H1 (cell line): Measurements from ENCODE around the gene SLAMF1. TPM values are rescaled to one million over a fixed set of nuclear protein-coding genes. Genes with fewer than 3 reads are reported as not detected.

Source experiments
- CTCF ChIA-PET: fragments of 300-600 bp; sonication (Branson Sonifier 250); formaldehyde crosslinking; loops from one replicate; lab custom pipeline; 2021; ENCODE audit not compliant: partially characterized antibody; lab: Charles Lee
- POLR2A ChIA-PET: fragments of 300-600 bp; sonication (Branson Sonifier 250); formaldehyde crosslinking; loops from one replicate; lab custom pipeline; 2021; ENCODE audit warnings: inconsistent platforms; ENCODE audit not compliant: partially characterized antibody; lab: Charles Lee
- DNase-seq, 2 experiments: peaks; one replicate each; pipeline versions ENCODE4 v3.0.0 to v3.0.0-alpha.2; 2010 to 2022; ENCODE audit warnings: low spot score in 2 of 2, low read depth in 1 of 2, mixed read lengths in 1 of 2
- FAIRE-seq: peaks from 2 replicates; lab custom pipeline; 2011; peaks lifted over from hg19 to GRCh38; lab: Jason Lieb, UNC
- H2AFZ ChIP-seq: 2 replicates; pipeline ENCODE4 v1.8.1; 2012; ENCODE audit warnings: low read length, inconsistent platforms
- H2AK5ac ChIP-seq: 2 replicates; pipeline ENCODE4 v1.6.1; 2013; ENCODE audit warnings: low read depth, low read length
- H2BK120ac ChIP-seq: replicated peaks from 2 replicates; pipeline ENCODE3; 2013; ENCODE audit warnings: low read depth, low read length, inconsistent platforms
- H2BK12ac ChIP-seq: 2 replicates; pipeline ENCODE4 v1.6.1; 2013; ENCODE audit warnings: low read depth, low read length
- H2BK15ac ChIP-seq: 2 replicates; pipeline ENCODE4 v1.6.1; 2013; ENCODE audit warnings: low read length
- H2BK20ac ChIP-seq: 2 replicates; pipeline ENCODE4 v1.6.1; 2013; ENCODE audit warnings: low read length
- H2BK5ac ChIP-seq: 2 replicates; pipeline ENCODE4 v1.6.1; 2013; ENCODE audit warnings: low read depth, low read length
- H3K14ac ChIP-seq: 2 replicates; pipeline ENCODE4 v1.6.1; 2013; ENCODE audit warnings: inconsistent platforms; ENCODE audit not compliant: insufficient read length
- H3K18ac ChIP-seq: 2 replicates; pipeline ENCODE4 v1.6.1; 2013; ENCODE audit warnings: low read length; ENCODE audit errors: extremely low read depth
- H3K23ac ChIP-seq: 2 replicates; pipeline ENCODE4 v1.6.1; 2013; ENCODE audit warnings: inconsistent platforms; ENCODE audit not compliant: insufficient read length
- H3K23me2 ChIP-seq: 2 replicates; pipeline ENCODE4 v1.6.1; 2013; ENCODE audit warnings: low read depth, low read length
- H3K27ac ChIP-seq: 2 replicates; pipeline ENCODE4 v1.6.1; 2011; ENCODE audit warnings: low read depth, low read length, inconsistent platforms
- H3K27me3 ChIP-seq, 4 experiments: replicated peaks in 1 of 4; 1 replicate in 1 of 4; 2 replicates in 3 of 4; pipeline versions ENCODE4 v1.6.1 to v1.8.1; 2011 to 2013; ENCODE audit warnings: low read length in 3 of 4, mild to moderate bottlenecking in 3 of 4, inconsistent platforms in 2 of 4, mixed read lengths in 2 of 4, moderate library complexity in 1 of 4; ENCODE audit not compliant: control insufficient read depth in 3 of 4, insufficient read depth in 3 of 4; ENCODE audit errors: extremely low read depth in 1 of 4
- H3K36me3 ChIP-seq, 4 experiments: 2 replicates each; pipeline versions ENCODE4 v1.6.1 to v1.8.1; 2011 to 2013; ENCODE audit warnings: mild to moderate bottlenecking in 4 of 4, low read length in 3 of 4, moderate library complexity in 2 of 4, control low read depth in 1 of 4, inconsistent platforms in 1 of 4; ENCODE audit not compliant: insufficient read depth in 4 of 4, control insufficient read depth in 2 of 4
- H3K4ac ChIP-seq: replicated peaks from 2 replicates; pipeline ENCODE3; 2013; ENCODE audit warnings: low read length, low read depth, mixed read lengths, inconsistent platforms; ENCODE audit not compliant: insufficient read length
- H3K4me1 ChIP-seq, 4 experiments: replicated peaks in 1 of 4; 1 replicate in 1 of 4; 2 replicates in 3 of 4; pipeline versions ENCODE4 v1.6.1 to v1.8.1; 2011 to 2013; ENCODE audit warnings: low read length in 3 of 4, inconsistent platforms in 2 of 4, mixed read lengths in 1 of 4; ENCODE audit not compliant: insufficient read depth in 4 of 4, control insufficient read depth in 3 of 4
- H3K4me2 ChIP-seq, 2 experiments: 2 replicates each; pipeline versions ENCODE4 v1.6.1 to v1.8.1; 2011 to 2013; ENCODE audit warnings: low read depth in 2 of 2, low read length in 2 of 2, control low read depth in 1 of 2, inconsistent platforms in 1 of 2, mild to moderate bottlenecking in 1 of 2; ENCODE audit not compliant: insufficient read depth in 1 of 2
- H3K4me3 ChIP-seq, 4 experiments: fragments of 200-600, 300-600 bp in 1 of 4; sonication (generic), shearing (Covaris generic), sonication (Bioruptor Twin) in 1 of 4; 2 replicates each; pipeline versions ENCODE4 v1.5.1 to v1.8.1; 2011 to 2016; ENCODE audit warnings: low read length in 4 of 4, low read depth in 3 of 4, control low read depth in 2 of 4, inconsistent platforms in 2 of 4, mild to moderate bottlenecking in 2 of 4, mixed read lengths in 1 of 4, moderate library complexity in 1 of 4; ENCODE audit not compliant: insufficient read depth in 2 of 4; ENCODE audit errors: extremely low read depth in 1 of 4
- H3K56ac ChIP-seq: replicated peaks from 2 replicates; pipeline ENCODE3; 2013; ENCODE audit warnings: low read depth, mild to moderate bottlenecking, mixed read lengths, low read length, inconsistent platforms; ENCODE audit not compliant: insufficient read length
- H3K79me1 ChIP-seq: 2 replicates; pipeline ENCODE4 v1.6.1; 2013; ENCODE audit warnings: low read depth, low read length, control low read depth
- H3K79me2 ChIP-seq, 2 experiments: 2 replicates each; pipeline versions ENCODE4 v1.6.1 to v1.8.1; 2012 to 2013; ENCODE audit warnings: low read length in 2 of 2, mild to moderate bottlenecking in 2 of 2, inconsistent platforms in 1 of 2; ENCODE audit not compliant: insufficient read depth in 2 of 2, control insufficient read depth in 1 of 2
- H3K9ac ChIP-seq, 4 experiments: replicated peaks in 1 of 4; 1 replicate in 1 of 4; 2 replicates in 3 of 4; pipeline versions ENCODE4 v1.6.1 to v1.8.1; 2011 to 2013; ENCODE audit warnings: low read depth in 3 of 4, low read length in 3 of 4, control low read depth in 2 of 4, mild to moderate bottlenecking in 2 of 4, moderate library complexity in 2 of 4, inconsistent platforms in 1 of 4; ENCODE audit errors: extremely low read depth in 1 of 4
- H3K9me3 ChIP-seq, 2 experiments: 2 replicates each; pipeline versions ENCODE4 v1.6.1 to v1.8.1; 2012 to 2013; ENCODE audit warnings: mild to moderate bottlenecking in 2 of 2, moderate library complexity in 2 of 2, control low read depth in 1 of 2, inconsistent platforms in 1 of 2, low read depth in 1 of 2, low read length in 1 of 2, mixed read lengths in 1 of 2; ENCODE audit not compliant: insufficient read depth in 2 of 2
- H4K20me1 ChIP-seq, 2 experiments: replicated peaks in 1 of 2; 2 replicates each; pipeline versions ENCODE3 to v1.8.1; 2011 to 2013; ENCODE audit warnings: inconsistent platforms in 2 of 2, low read length in 2 of 2, mild to moderate bottlenecking in 1 of 2; ENCODE audit not compliant: insufficient read depth in 2 of 2, control insufficient read depth in 1 of 2
- H4K5ac ChIP-seq: 2 replicates; pipeline ENCODE4 v1.6.1; 2013; ENCODE audit warnings: low read length, low read depth, mixed read lengths, inconsistent platforms; ENCODE audit not compliant: insufficient read length
- H4K8ac ChIP-seq: 2 replicates; pipeline ENCODE4 v1.8.0; 2013; ENCODE audit warnings: mild to moderate bottlenecking, moderate library complexity, low read length, inconsistent platforms; ENCODE audit not compliant: insufficient read depth; ENCODE audit errors: extremely low read depth
- H4K91ac ChIP-seq: replicated peaks from 2 replicates; pipeline ENCODE3; 2013; ENCODE audit warnings: low read length, mixed read lengths, inconsistent platforms; ENCODE audit not compliant: insufficient read length
- HDAC2 ChIP-seq, 2 experiments: fragments of 300-600 bp in 1 of 2; sonication (generic) in 1 of 2; IDR thresholded peaks; 2 replicates each; pipeline ENCODE4 v1.6.1; 2011 to 2012; ENCODE audit warnings: low read depth in 2 of 2, low read length in 2 of 2, mild to moderate bottlenecking in 2 of 2, moderate library complexity in 2 of 2, borderline replicate concordance in 1 of 2, inconsistent platforms in 1 of 2
- MAFK ChIP-seq: IDR thresholded peaks from 2 replicates; pipeline ENCODE4 v1.6.1; 2012; ENCODE audit warnings: low read depth, mild to moderate bottlenecking, improper control_type of control experiment, low read length
- RFX5 ChIP-seq: IDR thresholded peaks from 2 replicates; pipeline ENCODE4 v1.6.1; 2011; ENCODE audit warnings: low read depth, low read length, improper control_type of control experiment, borderline replicate concordance
- ZNF274 ChIP-seq: IDR thresholded peaks from 2 replicates; pipeline ENCODE4 v1.7.0; 2012; ENCODE audit warnings: low read length, borderline replicate concordance; ENCODE audit errors: extremely low read depth
- WGBS, 2 experiments: shearing (Covaris generic) in 1 of 2; methylation state at CpG; one replicate each; pipeline versions ENCODE4 v1.1.6 to v1.1.7; 2013 to 2015; ENCODE audit warnings: low lambda C conversion rate in 2 of 2, mixed read lengths in 2 of 2, inconsistent platforms in 1 of 2, low coverage in 1 of 2, missing lambda C conversion rate in 1 of 2; ENCODE audit not compliant: insufficient replicate concordance in 2 of 2, insufficient coverage in 1 of 2, insufficient read length in 1 of 2; ENCODE audit errors: extremely low coverage in 1 of 2, missing lambda C conversion rate in 1 of 2; 5-methylcytosine and 5-hydroxymethylcytosine counted together
- polyA plus RNA-seq, 7 experiments: library from polyadenylated mRNA; depleted of rRNA in 3 of 7; stranded (reverse) in 5 of 7; unstranded in 2 of 7; fragments of >200 nt in 5 of 7; fragments of 200-250 nt in 2 of 7; gene quantifications; 1 replicate in 5 of 7; 2 replicates in 1 of 7; 4 replicates in 1 of 7; pipeline versions ENCODE4 v1.2.1 to v1.2.3, GENCODE V29; 2011 to 2013; ENCODE audit warnings: missing spikeins in 2 of 7, mixed read lengths in 2 of 7
- total RNA-seq: library from RNA; stranded (reverse); fragmentation: NEBNext Ultra II Directional; extraction: Animal tissue kit (Norgen Biotek cat#: 25700); gene quantifications from 2 replicates; pipeline ENCODE4 v1.2.1, GENCODE V29; 2021

SLAMF1 gene
- total and polyA plus RNA-seq, 2 of the 8 experiments (the other 6 are each of a cell fraction or from before 2014, with no cell fraction given), result not detected

GRCh38 chr1:160629286-160630210, 17.3 kb downstream of the SLAMF1 start:
- H2BK15ac ChIP-seq, result no peak overlapping the region
- ChIA-PET CTCF (interaction anchor here (1.0 to 3.1 kb wide), 4 partner anchors 10 to 52 kb away, joined by 3 to 9 read pairs (median 4); no protein-coding TSS in a partner anchor), POLR2A (interaction anchor here (0.8 kb wide), 1 partner anchor 10 kb away, joined by 4 read pairs; no protein-coding TSS in a partner anchor)
- no peak overlapping the region for H4K91ac ChIP-seq
- no peak overlapping the region for H3K9ac ChIP-seq
- no peak overlapping the region for H3K4me3 ChIP-seq
- H3K36me3 ChIP-seq, result no peaks in the 10 kb centered on the region
- no peak overlapping the region for H3K23ac ChIP-seq
- H4K20me1 ChIP-seq, result no peaks in the 10 kb centered on the region
- TF ChIP-seq RFX5 (no peak), ZNF274 (no peak), MAFK (peak; percentile 62), HDAC2 (IDR thresholded peaks at IDR 0.05; ENCODE audit: borderline replicate concordance in 1 of 2, low read depth in 2 of 2, low read length in 2 of 2) (no peak)
- no peak overlapping the region for H2AFZ ChIP-seq
- no peak overlapping the region for H2BK5ac ChIP-seq
- no peak overlapping the region for H3K4me2 ChIP-seq
- no peak overlapping the region for H3K4ac ChIP-seq
- H3K79me2 ChIP-seq, result no peaks in the 10 kb centered on the region
- H3K27ac ChIP-seq, result no peak overlapping the region
- FAIRE-seq, result no peak
- H3K18ac ChIP-seq, result no peak overlapping the region
- H3K4me1 ChIP-seq, result no peaks in the 10 kb centered on the region
- H2BK120ac ChIP-seq, result no peak overlapping the region
- H3K23me2 ChIP-seq, result no peaks in the 10 kb centered on the region
- H2AK5ac ChIP-seq, result no peak overlapping the region
- no peak overlapping the region for H4K5ac ChIP-seq
- no peak overlapping the region for H2BK12ac ChIP-seq
- no peak overlapping the region for H2BK20ac ChIP-seq
- no peaks in the 10 kb centered on the region for H3K79me1 ChIP-seq
- no peak overlapping the region for H3K56ac ChIP-seq
- H3K14ac ChIP-seq, result no peak overlapping the region
- H4K8ac ChIP-seq, result no peak overlapping the region
- no peaks in the 10 kb centered on the region for H3K27me3 ChIP-seq
- no peak for DNase-seq
- 85% methylated on average over 19 of the region's 19 CpGs; no CpG with 5 or more reads in 1 of the 2 experiments for WGBS, 2 experiments
- no peaks in the 10 kb centered on the region for H3K9me3 ChIP-seq
